ENCODE data around the gene NDUFB10.

The NDUFB10 gene

GRCh38 chr16:1977875-1978268, 18.5 kb downstream of the NDUFB10 start:
- DNase-seq (ENCODE audit: insufficient read length, low spot score), result no peak
- no peak for TF ChIP-seq CTCF (IDR thresholded peaks at IDR 0.05; ENCODE audit: insufficient read depth, missing control alignments)
- no peak for FAIRE-seq

- FAIRE-seq (no peak), DNase-seq (ENCODE audit: insufficient read length, low spot score) (no peak)
- no peak for TF ChIP-seq CTCF (IDR thresholded peaks at IDR 0.05; ENCODE audit: insufficient read depth, missing control alignments)
Observed at GRCh38 chr16:1978476-1979120, 19.3 kb downstream of the NDUFB10 start.

- no peak for TF ChIP-seq CTCF (IDR thresholded peaks at IDR 0.05; ENCODE audit: insufficient read depth, missing control alignments)
- DNase-seq (ENCODE audit: insufficient read length, low spot score), result no peak
- FAIRE-seq, result no peak
Observed at GRCh38 chr16:1979271-1980029, 20.1 kb downstream of the NDUFB10 start.

GRCh38 chr16:1980030-1980769, 20.9 kb downstream of the NDUFB10 start:
- FAIRE-seq (no peak), DNase-seq (ENCODE audit: insufficient read length, low spot score) (no peak)
- no peak for TF ChIP-seq CTCF (IDR thresholded peaks at IDR 0.05; ENCODE audit: insufficient read depth, missing control alignments)

- DNase-seq (ENCODE audit: insufficient read length, low spot score) (no peak), FAIRE-seq (no peak)
- TF ChIP-seq CTCF (IDR thresholded peaks at IDR 0.05; ENCODE audit: insufficient read depth, missing control alignments), result no peak
Observed at GRCh38 chr16:1980770-1981087, 21.4 kb downstream of the NDUFB10 start.

- DNase-seq (ENCODE audit: insufficient read length, low spot score) (no peak), FAIRE-seq (no peak)
- TF ChIP-seq CTCF (IDR thresholded peaks at IDR 0.05; ENCODE audit: insufficient read depth, missing control alignments), result no peak
Observed at GRCh38 chr16:1981398-1981836, 22.1 kb downstream of the NDUFB10 start, which contains the start of gene NOXO1. Gene NOXO1, minus strand, starts transcription at chr16:1981469. Its CDS starts 290 bp downstream, at chr16:1981179.

Data from D721Med (cell line).